Globus pallidus (tissue), 1 donor: ENCODE measurements around the gene ADGRD1.
"Not testable (repeated sequence)": the region's sequence is repeated elsewhere in the genome, so short reads cannot be mapped to it uniquely, and the experiment has no call there.

Source experiments
- DNase-seq: peaks from one replicate; pipeline ENCODE4 v3.0.0-alpha.2; 2015; ENCODE audit warnings: low spot score

ADGRD1 gene

GRCh38 chr12:130953771-130954543 is at the start of gene ADGRD1:
Gene ADGRD1 (plus strand): TSS chr12:130953907. CDS start chr12:130954466, 559 bp downstream.
- peak; percentile 37 for DNase-seq

- DNase-seq: no peak
Measured at GRCh38 chr12:130904064-130904463, 49.6 kb upstream of the ADGRD1 start.

GRCh38 chr12:130904936-130905455 is 48.7 kb upstream of the ADGRD1 start:
- DNase-seq: not testable (repeated sequence)

- no peak for DNase-seq
Measured at GRCh38 chr12:130909111-130909510, 44.6 kb upstream of the ADGRD1 start.

- DNase-seq: no peak
Measured at GRCh38 chr12:130911193-130911592, 42.5 kb upstream of the ADGRD1 start.

GRCh38 chr12:130911933-130912332 is 41.8 kb upstream of the ADGRD1 start:
- no peak for DNase-seq

- DNase-seq: peak; percentile 60
Measured at GRCh38 chr12:130916241-130916911, 37.3 kb upstream of the ADGRD1 start.

- DNase-seq: no peak
Measured at GRCh38 chr12:130917607-130918006, 36.1 kb upstream of the ADGRD1 start.

GRCh38 chr12:130919086-130919485 is 34.6 kb upstream of the ADGRD1 start:
- DNase-seq: no peak

- DNase-seq: no peak
Measured at GRCh38 chr12:130920119-130920703, 33.5 kb upstream of the ADGRD1 start.

GRCh38 chr12:130920723-130921381 is 32.9 kb upstream of the ADGRD1 start:
- no peak for DNase-seq

- no peak for DNase-seq
Measured at GRCh38 chr12:130922511-130922953, 31.2 kb upstream of the ADGRD1 start.

- DNase-seq: peak; percentile 8
Measured at GRCh38 chr12:130924966-130925665, 28.6 kb upstream of the ADGRD1 start.

- DNase-seq: peak; percentile 30
Measured at GRCh38 chr12:130925666-130926015, 28.1 kb upstream of the ADGRD1 start.

- DNase-seq: no peak
Measured at GRCh38 chr12:130929363-130929762, 24.3 kb upstream of the ADGRD1 start.

GRCh38 chr12:130932061-130932930 is 21.4 kb upstream of the ADGRD1 start:
- no peak for DNase-seq

GRCh38 chr12:130933269-130933995 is 20.3 kb upstream of the ADGRD1 start:
- DNase-seq: peak; percentile 19

GRCh38 chr12:130934753-130935152 is 19.0 kb upstream of the ADGRD1 start:
- no peak for DNase-seq

- no peak for DNase-seq
Measured at GRCh38 chr12:130936561-130936960, 17.1 kb upstream of the ADGRD1 start.

- no peak for DNase-seq
Measured at GRCh38 chr12:130937063-130937462, 16.6 kb upstream of the ADGRD1 start.
